ENCODE results near the gene LCORL.

GRCh38 chr4:17920681-17921080 is 100.9 kb downstream of the LCORL start:
- TF ChIP-seq JUNB (IDR thresholded peaks at IDR 0.05; ENCODE audit: unreplicated experiment) (no peak), POLR2AphosphoS5 (IDR thresholded peaks at IDR 0.05; ENCODE audit: low read depth) (no peak), CTCF (conservative IDR thresholded peaks at IDR 0.05; ENCODE audit: low read depth in 2 of 2) (no peak), STAT1 (IDR thresholded peaks at IDR 0.05; ENCODE audit: unreplicated experiment) (no peak), REST (IDR thresholded peaks at IDR 0.05; ENCODE audit: unreplicated experiment) (no peak), ETS1 (IDR thresholded peaks at IDR 0.05) (no peak), EZH2 (IDR thresholded peaks at IDR 0.05; ENCODE audit: low read depth, unreplicated experiment) (no peak)
